DND-41 (cell line): ENCODE results near the gene MAOB.
A peak's percentile ranks its signal among the peaks of the same experiment; 100 is the strongest.

Experiments
- ATAC-seq: fragments of 200-7000 bp; cut with Tn5 transposase; 3 replicates; pipeline ENCODE4 v1.9.1; 2021; ENCODE audit warnings: low read depth; ENCODE audit not compliant: insufficient read depth
- DNase-seq: peaks from one replicate; pipeline ENCODE4 v3.0.0-alpha.2; 2020
- H2AFZ ChIP-seq: 2 replicates; pipeline ENCODE4 v1.6.0; 2012; ENCODE audit warnings: low read depth, low read length
- H3K27ac ChIP-seq: 2 replicates; pipeline ENCODE4 v1.5.1; 2012; ENCODE audit warnings: low read length, inconsistent platforms
- H3K27me3 ChIP-seq: fragments of 200-600 bp; sonication (generic); 2 replicates; pipeline ENCODE4 v1.6.0; 2012; ENCODE audit warnings: low read length, mild to moderate bottlenecking, inconsistent platforms; ENCODE audit not compliant: insufficient read depth, poor library complexity
- H3K36me3 ChIP-seq: 2 replicates; pipeline ENCODE4 v1.5.1; 2012; ENCODE audit warnings: low read length, inconsistent platforms; ENCODE audit not compliant: insufficient read depth
- H3K4me1 ChIP-seq: 2 replicates; pipeline ENCODE4 v1.5.1; 2012; ENCODE audit warnings: mild to moderate bottlenecking, low read length; ENCODE audit not compliant: insufficient read depth
- H3K4me2 ChIP-seq: 2 replicates; pipeline ENCODE4 v1.6.0; 2012; ENCODE audit warnings: mild to moderate bottlenecking, moderate library complexity, low read length, inconsistent platforms; ENCODE audit not compliant: insufficient read depth
- H3K4me3 ChIP-seq, 2 experiments: fragments of 200-600 bp in 1 of 2; shearing (Covaris generic) in 1 of 2; 2 replicates each; pipeline ENCODE4 v1.5.1; 2012 to 2016; ENCODE audit warnings: inconsistent platforms in 2 of 2, low read length in 2 of 2, mild to moderate bottlenecking in 2 of 2, low read depth in 1 of 2, moderate library complexity in 1 of 2
- H3K79me2 ChIP-seq: 2 replicates; pipeline ENCODE4 v1.6.0; 2012; ENCODE audit warnings: low read length, inconsistent platforms; ENCODE audit not compliant: insufficient read depth
- H3K9ac ChIP-seq: 2 replicates; pipeline ENCODE4 v1.6.0; 2012; ENCODE audit warnings: low read depth, mild to moderate bottlenecking, inconsistent platforms, low read length, moderate library complexity
- H3K9me3 ChIP-seq: 2 replicates; pipeline ENCODE4 v1.5.1; 2012; ENCODE audit warnings: low read length, moderate library complexity, mild to moderate bottlenecking, inconsistent platforms; ENCODE audit not compliant: insufficient read depth, severe bottlenecking
- H4K20me1 ChIP-seq: 2 replicates; pipeline ENCODE4 v1.6.0; 2012; ENCODE audit warnings: low read length; ENCODE audit not compliant: insufficient read depth
- CTCF ChIP-seq: IDR thresholded peaks from 2 replicates; pipeline ENCODE4 v1.5.1; 2012; ENCODE audit warnings: borderline replicate concordance, low read length, moderate library complexity, mild to moderate bottlenecking; ENCODE audit not compliant: poor library complexity, severe bottlenecking; ENCODE audit errors: extremely low read depth
- EZH2 ChIP-seq: IDR thresholded peaks from 3 replicates; pipeline ENCODE4 v1.6.1; 2012; ENCODE audit warnings: borderline replicate concordance, low read depth, mild to moderate bottlenecking, moderate library complexity, low read length, inconsistent platforms; ENCODE audit not compliant: severe bottlenecking

The MAOB gene

GRCh38 chrX:43813898-43814297, 68.4 kb downstream of the MAOB start:
- Histone ChIP-seq H3K4me1 (peaks cover 11% of the 10 kb centered on the region), H3K27me3 (no peaks in the 10 kb centered on the region), H3K9me3 (no peaks in the 10 kb centered on the region), H3K9ac (no peak overlapping the region), H3K27ac (no peak overlapping the region), H2AFZ (no peak overlapping the region), H4K20me1 (no peaks in the 10 kb centered on the region), H3K79me2 (no peaks in the 10 kb centered on the region), H3K4me3 (no peak overlapping the region), H3K4me2 (no peak overlapping the region), H3K36me3 (no peaks in the 10 kb centered on the region)
- DNase-seq = peak; percentile 52
- TF ChIP-seq CTCF (peak; percentile 53), EZH2 (no peak)
- ATAC-seq = peak; percentile 89

- Histone ChIP-seq H3K79me2 (no peaks in the 10 kb centered on the region), H3K27ac (no peak overlapping the region), H3K4me1 (peaks cover 11% of the 10 kb centered on the region), H4K20me1 (no peaks in the 10 kb centered on the region), H3K4me3 (no peak overlapping the region), H2AFZ (no peak overlapping the region), H3K4me2 (no peak overlapping the region), H3K9me3 (no peaks in the 10 kb centered on the region), H3K27me3 (no peaks in the 10 kb centered on the region), H3K9ac (no peak overlapping the region), H3K36me3 (no peaks in the 10 kb centered on the region)
- no peak for TF ChIP-seq EZH2
- TF ChIP-seq CTCF = no peak
- no peak for DNase-seq
- no peak for ATAC-seq
Measured at GRCh38 chrX:43813319-43813718, 68.9 kb downstream of the MAOB start.

GRCh38 chrX:43809463-43809862, 72.8 kb downstream of the MAOB start:
- Histone ChIP-seq H3K4me2 (no peak overlapping the region), H3K36me3 (no peaks in the 10 kb centered on the region), H3K4me3 (no peak overlapping the region), H2AFZ (no peak overlapping the region), H3K9ac (no peak overlapping the region), H3K4me1 (peaks cover 11% of the 10 kb centered on the region), H3K27me3 (no peaks in the 10 kb centered on the region), H4K20me1 (no peaks in the 10 kb centered on the region), H3K9me3 (no peaks in the 10 kb centered on the region), H3K27ac (no peak overlapping the region), H3K79me2 (no peaks in the 10 kb centered on the region)
- ATAC-seq (no peak), DNase-seq (no peak)
- TF ChIP-seq EZH2 (no peak), CTCF (no peak)

GRCh38 chrX:43808231-43808630, 74.0 kb downstream of the MAOB start:
- no peaks in the 10 kb centered on the region for H3K79me2 ChIP-seq
- H3K9me3 ChIP-seq = no peaks in the 10 kb centered on the region

More at GRCh38 chrX:43808231-43808630, 74.0 kb downstream of the MAOB start:
- H3K4me1 ChIP-seq = no peaks in the 10 kb centered on the region
- TF ChIP-seq EZH2 = no peak
- TF ChIP-seq CTCF = no peak
- ATAC-seq (no peak), DNase-seq (no peak)
- no peaks in the 10 kb centered on the region for H3K36me3 ChIP-seq
- H3K4me3 ChIP-seq = no peak overlapping the region
- no peaks in the 10 kb centered on the region for H3K27me3 ChIP-seq
- no peak overlapping the region for H3K9ac ChIP-seq
- H3K4me2 ChIP-seq = no peak overlapping the region
- H2AFZ ChIP-seq = no peak overlapping the region
- H4K20me1 ChIP-seq = no peaks in the 10 kb centered on the region
- H3K27ac ChIP-seq = no peak overlapping the region
